ENCODE measurements around the gene DOCK8. TPM values are rescaled to one million over a fixed set of nuclear protein-coding genes. Genes with fewer than 3 reads are reported as not detected.
"Not testable (repeated sequence)": the region's sequence is repeated elsewhere in the genome, so short reads cannot be mapped to it uniquely, and the experiment has no call there.

DOCK8 gene
- total RNA-seq, 1 experiment from 2014 or later, result 15.2 TPM

DNA sequence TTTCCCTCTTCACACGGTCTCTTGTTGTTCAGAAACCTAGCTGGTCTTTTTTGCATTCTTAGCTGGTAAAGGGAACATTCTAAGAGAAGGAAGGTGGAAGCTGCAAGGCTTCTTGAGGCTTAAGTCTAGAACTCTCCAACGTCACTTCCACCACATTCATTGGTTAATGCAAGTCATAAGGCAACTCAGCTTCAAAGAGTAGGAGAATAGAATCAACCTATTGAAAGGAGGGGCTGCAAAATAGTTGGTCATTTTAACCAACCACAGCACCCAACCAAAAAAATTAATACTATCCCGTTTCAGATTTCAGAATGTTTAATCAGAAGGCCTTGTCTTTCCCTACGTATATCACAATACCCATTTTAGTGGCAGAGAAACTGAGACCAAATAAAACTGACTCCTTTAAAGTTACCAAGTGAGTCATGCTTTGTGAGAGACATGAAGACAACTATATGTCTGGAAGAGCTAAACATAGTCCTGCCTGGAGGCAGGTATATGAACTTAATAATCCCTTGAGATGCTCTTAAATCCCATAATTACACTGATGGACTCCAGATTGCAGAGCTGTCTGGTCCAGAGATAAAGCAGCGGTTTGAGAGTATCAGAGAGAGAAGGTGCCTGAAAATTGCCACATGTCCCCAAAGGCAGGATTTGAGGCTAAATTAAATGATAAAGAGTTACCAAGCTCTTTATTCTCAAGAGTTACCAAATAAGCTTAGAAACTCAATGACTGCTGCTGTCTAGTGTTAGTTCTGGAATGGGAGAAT lies 14.4 kb downstream of the DOCK8 start:
- Histone ChIP-seq H3K4me1 (peaks cover 18% of the 10 kb centered on the region), H3K9me3 (no peaks in the 10 kb centered on the region), H3K4me3 (ENCODE audit: low read depth, low read length) (no peak overlapping the region), H3K36me3 (ENCODE audit: control insufficient read depth, insufficient read depth, low read length) (no peaks in the 10 kb centered on the region), H3K27me3 (replicated peaks; ENCODE audit: control insufficient read depth, insufficient read depth, low read length) (no peaks in the 10 kb centered on the region)
- Mint-ChIP-seq H3K9me3 (ENCODE audit: unreplicated experiment) (peaks cover 10% of the 10 kb centered on the region), H3K4me3 (ENCODE audit: unreplicated experiment) (no peak overlapping the region), H3K27ac (ENCODE audit: unreplicated experiment) (no peak overlapping the region), H3K36me3 (ENCODE audit: insufficient read depth, unreplicated experiment) (peaks cover 4% of the 10 kb centered on the region), H3K27me3 (ENCODE audit: insufficient read depth, unreplicated experiment) (no peaks in the 10 kb centered on the region), H3K4me1 (ENCODE audit: low read depth, unreplicated experiment) (peaks cover 3% of the 10 kb centered on the region)
- ChIA-PET POLR2A (no interaction called here), CTCF (no interaction called here)
- intact Hi-C loops (cut with micrococcal nuclease; ENCODE audit: unreplicated experiment), result no loop called here
- no TSS peak for BruUV-seq (replicated peaks)
- DNase-seq, result no peak
- TF ChIP-seq, protein P1, sequence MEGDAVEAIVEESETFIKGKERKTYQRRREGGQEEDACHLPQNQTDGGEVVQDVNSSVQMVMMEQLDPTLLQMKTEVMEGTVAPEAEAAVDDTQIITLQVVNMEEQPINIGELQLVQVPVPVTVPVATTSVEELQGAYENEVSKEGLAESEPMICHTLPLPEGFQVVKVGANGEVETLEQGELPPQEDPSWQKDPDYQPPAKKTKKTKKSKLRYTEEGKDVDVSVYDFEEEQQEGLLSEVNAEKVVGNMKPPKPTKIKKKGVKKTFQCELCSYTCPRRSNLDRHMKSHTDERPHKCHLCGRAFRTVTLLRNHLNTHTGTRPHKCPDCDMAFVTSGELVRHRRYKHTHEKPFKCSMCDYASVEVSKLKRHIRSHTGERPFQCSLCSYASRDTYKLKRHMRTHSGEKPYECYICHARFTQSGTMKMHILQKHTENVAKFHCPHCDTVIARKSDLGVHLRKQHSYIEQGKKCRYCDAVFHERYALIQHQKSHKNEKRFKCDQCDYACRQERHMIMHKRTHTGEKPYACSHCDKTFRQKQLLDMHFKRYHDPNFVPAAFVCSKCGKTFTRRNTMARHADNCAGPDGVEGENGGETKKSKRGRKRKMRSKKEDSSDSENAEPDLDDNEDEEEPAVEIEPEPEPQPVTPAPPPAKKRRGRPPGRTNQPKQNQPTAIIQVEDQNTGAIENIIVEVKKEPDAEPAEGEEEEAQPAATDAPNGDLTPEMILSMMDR (IDR thresholded peaks at IDR 0.05; ENCODE audit: insufficient read depth in 1 of 2, low read depth in 1 of 2, low read length in 1 of 2, severe bottlenecking in 1 of 2, unreplicated experiment in 1 of 2), result no peak

- POLR2A ChIA-PET; H3K9me3 ChIP-seq; BruUV-seq (replicated peaks); H3K27me3 Mint-ChIP-seq (ENCODE audit: insufficient read depth, unreplicated experiment); intact Hi-C loops (cut with micrococcal nuclease; ENCODE audit: unreplicated experiment); H3K27me3 ChIP-seq (replicated peaks; ENCODE audit: control insufficient read depth, insufficient read depth, low read length); H3K36me3 ChIP-seq (ENCODE audit: control insufficient read depth, insufficient read depth, low read length); H3K4me3 Mint-ChIP-seq (ENCODE audit: unreplicated experiment); H3K4me1 ChIP-seq; H3K36me3 Mint-ChIP-seq (ENCODE audit: insufficient read depth, unreplicated experiment); H3K27ac Mint-ChIP-seq (ENCODE audit: unreplicated experiment); DNase-seq; H3K4me3 ChIP-seq (ENCODE audit: low read depth, low read length); CTCF ChIA-PET; H3K4me1 Mint-ChIP-seq (ENCODE audit: low read depth, unreplicated experiment): not testable (repeated sequence)
- peaks cover 10% of the 10 kb centered on the region for H3K9me3 Mint-ChIP-seq (ENCODE audit: unreplicated experiment)
Observed at GRCh38 chr9:231625-232024, 17.0 kb downstream of the DOCK8 start.

GRCh38 chr9:233708-234107 lies 19.0 kb downstream of the DOCK8 start:
- H3K27me3 Mint-ChIP-seq (ENCODE audit: insufficient read depth, unreplicated experiment); H3K36me3 ChIP-seq (ENCODE audit: control insufficient read depth, insufficient read depth, low read length); H3K27me3 ChIP-seq (replicated peaks; ENCODE audit: control insufficient read depth, insufficient read depth, low read length); CTCF ChIA-PET; H3K4me1 Mint-ChIP-seq (ENCODE audit: low read depth, unreplicated experiment); H3K4me1 ChIP-seq; POLR2A ChIA-PET; intact Hi-C loops (cut with micrococcal nuclease; ENCODE audit: unreplicated experiment); H3K36me3 Mint-ChIP-seq (ENCODE audit: insufficient read depth, unreplicated experiment); H3K4me3 ChIP-seq (ENCODE audit: low read depth, low read length); DNase-seq; H3K9me3 Mint-ChIP-seq (ENCODE audit: unreplicated experiment); H3K27ac Mint-ChIP-seq (ENCODE audit: unreplicated experiment); H3K4me3 Mint-ChIP-seq (ENCODE audit: unreplicated experiment); BruUV-seq (replicated peaks); H3K9me3 ChIP-seq: not testable (repeated sequence)

DNA sequence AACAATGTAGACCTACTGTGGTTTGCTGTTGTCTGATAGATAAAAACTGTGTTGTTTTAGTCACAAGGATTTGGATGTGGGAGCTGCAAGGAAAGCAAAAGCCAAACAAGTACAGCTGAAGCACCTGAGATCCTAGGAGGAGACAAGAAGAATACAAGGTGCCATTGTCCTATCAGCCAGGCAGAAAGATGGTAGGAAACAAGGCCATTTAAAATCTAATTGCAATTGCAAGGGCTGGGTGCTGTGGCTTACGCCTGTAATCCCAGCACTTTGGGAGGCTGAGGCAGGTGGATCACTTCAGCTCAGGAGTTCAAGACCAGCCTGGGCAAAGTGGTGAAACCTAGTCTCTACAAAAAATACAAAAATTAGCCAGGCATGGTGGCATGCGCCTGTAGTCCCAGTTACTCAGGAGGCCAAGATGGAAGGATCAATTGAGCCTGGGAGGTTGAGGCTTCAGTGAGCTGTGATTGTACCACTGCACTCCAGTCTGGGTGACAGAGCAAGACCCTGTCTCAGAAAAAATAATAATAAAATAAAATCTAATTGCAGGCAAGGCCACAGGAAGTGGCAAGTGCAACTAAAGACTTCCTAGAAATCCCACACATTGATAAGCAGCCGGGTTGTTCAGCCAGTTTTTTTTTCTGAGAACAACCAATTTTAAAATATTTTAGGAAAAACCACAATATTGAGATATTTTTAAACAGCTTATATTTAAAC lies 22.6 kb downstream of the DOCK8 start:
- H3K27me3 ChIP-seq (replicated peaks; ENCODE audit: control insufficient read depth, insufficient read depth, low read length), result no peaks in the 10 kb centered on the region
- H3K27ac Mint-ChIP-seq (ENCODE audit: unreplicated experiment), result no peak overlapping the region

More for the DNA sequence above, 22.6 kb downstream of the DOCK8 start:
- Histone ChIP-seq H3K36me3 (ENCODE audit: control insufficient read depth, insufficient read depth, low read length) (no peaks in the 10 kb centered on the region), H3K4me1 (no peaks in the 10 kb centered on the region), H3K9me3 (no peaks in the 10 kb centered on the region), H3K4me3 (ENCODE audit: low read depth, low read length) (no peak overlapping the region)
- POLR2A ChIA-PET, result no interaction called here
- H3K36me3 Mint-ChIP-seq (ENCODE audit: insufficient read depth, unreplicated experiment), result no peaks in the 10 kb centered on the region
- no peak for DNase-seq
- no peak overlapping the region for H3K4me3 Mint-ChIP-seq (ENCODE audit: unreplicated experiment)
- H3K27me3 Mint-ChIP-seq (ENCODE audit: insufficient read depth, unreplicated experiment), result no peaks in the 10 kb centered on the region
- H3K4me1 Mint-ChIP-seq (ENCODE audit: low read depth, unreplicated experiment), result no peaks in the 10 kb centered on the region
- BruUV-seq (replicated peaks), result no TSS peak
- intact Hi-C loops (cut with micrococcal nuclease; ENCODE audit: unreplicated experiment), result no loop called here
- CTCF ChIA-PET, result no interaction called here
- TF ChIP-seq, protein P1 (IDR thresholded peaks at IDR 0.05; ENCODE audit: insufficient read depth in 1 of 2, low read depth in 1 of 2, low read length in 1 of 2, severe bottlenecking in 1 of 2, unreplicated experiment in 1 of 2), result no peak
- H3K9me3 Mint-ChIP-seq (ENCODE audit: unreplicated experiment), result no peaks in the 10 kb centered on the region

All from Caco-2 (cell line).